Neural cell (in vitro differentiated cells): ENCODE data around the gene RAVER2. TPM values are rescaled to one million over a fixed set of nuclear protein-coding genes. Genes with fewer than 3 reads are reported as not detected.
"Not testable (repeated sequence)": the region's sequence is repeated elsewhere in the genome, so short reads cannot be mapped to it uniquely, and the experiment has no call there.

Source experiments
- H2AFZ ChIP-seq: fragments of 200-600, 300-800 bp; sonication (generic), shearing (Covaris generic); 2 replicates; pipeline ENCODE4 v1.6.0; 2014; ENCODE audit warnings: low read depth, mild to moderate bottlenecking, antibody characterized with exemption, low read length, moderate library complexity
- H3F3A ChIP-seq: fragments of 200-600 bp; shearing (Covaris generic); 2 replicates; pipeline ENCODE4 v1.6.1; 2016; ENCODE audit warnings: mild to moderate bottlenecking, moderate library complexity, mixed read lengths, antibody characterized with exemption, low read length; ENCODE audit not compliant: insufficient read depth, poor library complexity, severe bottlenecking
- H3K27ac ChIP-seq: fragments of 200-600, 300-800 bp; sonication (generic), shearing (Covaris generic); 2 replicates; pipeline ENCODE4 v1.5.1; 2014; ENCODE audit warnings: mild to moderate bottlenecking, low read length, moderate library complexity
- H3K27me3 ChIP-seq: fragments of 300-800, 200-600 bp; sonication (generic), shearing (Covaris generic); 2 replicates; pipeline ENCODE4 v1.6.0; 2014; ENCODE audit warnings: mild to moderate bottlenecking, low read depth, low read length, moderate library complexity; ENCODE audit not compliant: insufficient read depth
- H3K36me3 ChIP-seq: fragments of 300-800, 200-600 bp; sonication (generic), shearing (Covaris generic); 2 replicates; pipeline ENCODE4 v1.5.1; 2014; ENCODE audit warnings: mild to moderate bottlenecking, antibody characterized with exemption, low read length, moderate library complexity; ENCODE audit not compliant: insufficient read depth
- H3K4me2 ChIP-seq: fragments of 300-800, 200-600 bp; sonication (generic), shearing (Covaris generic); 2 replicates; pipeline ENCODE4 v1.6.0; 2014; ENCODE audit warnings: mild to moderate bottlenecking, low read length
- H3K4me3 ChIP-seq: fragments of 300-800, 200-600 bp; sonication (generic), shearing (Covaris generic); 2 replicates; pipeline ENCODE4 v1.5.1; 2014; ENCODE audit warnings: mild to moderate bottlenecking, low read length, moderate library complexity
- H3K79me2 ChIP-seq: fragments of 200-600 bp; shearing (Covaris generic); replicated peaks from 2 replicates; pipeline ENCODE4 v1.6.0; 2014; ENCODE audit warnings: mild to moderate bottlenecking, low read length, moderate library complexity; ENCODE audit not compliant: insufficient read depth
- H3K9ac ChIP-seq: fragments of 300-800, 200-600 bp; sonication (generic), shearing (Covaris generic); 2 replicates; pipeline ENCODE4 v1.6.1; 2016; ENCODE audit warnings: mild to moderate bottlenecking, low read length, mixed read lengths
- H3K9me2 ChIP-seq: fragments of 200-600 bp; shearing (Covaris generic); 2 replicates; pipeline ENCODE4 v1.6.1; 2016; ENCODE audit warnings: mild to moderate bottlenecking, low read length, mixed read lengths; ENCODE audit not compliant: insufficient read depth
- H3K9me3 ChIP-seq: fragments of 200-600, 300-800 bp; sonication (generic), shearing (Covaris generic); 2 replicates; pipeline ENCODE4 v1.6.1; 2016; ENCODE audit warnings: mild to moderate bottlenecking, mixed run types, low read length, moderate library complexity, mixed read lengths
- H4K20me1 ChIP-seq: fragments of 200-600 bp; shearing (Covaris generic); 2 replicates; pipeline ENCODE4 v1.6.1; 2016; ENCODE audit warnings: mild to moderate bottlenecking, mixed run types; ENCODE audit not compliant: insufficient read depth
- EP300 ChIP-seq: fragments of 450-650 bp; conservative IDR thresholded peaks from 2 replicates; pipeline ENCODE4 v1.6.1; 2014; ENCODE audit warnings: antibody characterized with exemption, mild to moderate bottlenecking, moderate library complexity; ENCODE audit not compliant: poor library complexity, severe bottlenecking
- EZH2 ChIP-seq: fragments of 200-600, 300-800 bp; shearing (Covaris generic), sonication (generic); IDR thresholded peaks from 2 replicates; pipeline ENCODE4 v1.6.1; 2014; ENCODE audit warnings: antibody characterized with exemption, low read length, borderline replicate concordance, mild to moderate bottlenecking; ENCODE audit not compliant: insufficient read depth, poor library complexity, severe bottlenecking
- MXI1 ChIP-seq: fragments of 450-650 bp; conservative IDR thresholded peaks from 2 replicates; pipeline ENCODE4 v1.6.1; 2014; ENCODE audit warnings: antibody characterized with exemption, mild to moderate bottlenecking; ENCODE audit not compliant: poor library complexity, severe bottlenecking
- RAD21 ChIP-seq: fragments of 450-650 bp; conservative IDR thresholded peaks from 2 replicates; pipeline ENCODE4 v1.6.1; 2014; ENCODE audit warnings: antibody characterized with exemption, mild to moderate bottlenecking, moderate library complexity
- SMC3 ChIP-seq: fragments of 450-650 bp; conservative IDR thresholded peaks from 2 replicates; pipeline ENCODE4 v1.6.1; 2014; ENCODE audit warnings: antibody characterized with exemption, mild to moderate bottlenecking, moderate library complexity; ENCODE audit not compliant: poor library complexity
- TAF1 ChIP-seq: IDR thresholded peaks from 2 replicates; pipeline ENCODE4 v1.6.1; 2012; ENCODE audit warnings: low read depth
- polyA plus RNA-seq: library from polyadenylated mRNA; depleted of rRNA; stranded (reverse); fragments of >200 nt; gene quantifications from 2 replicates; pipeline ENCODE4 v1.2.3, GENCODE V29; 2014
- TF ChIP-seq, protein P1 (sequence below): IDR thresholded peaks from 2 replicates; pipeline ENCODE4 v1.6.1; 2012; ENCODE audit warnings: borderline replicate concordance
- TF ChIP-seq, protein P2 (sequence below): fragments of 450-650 bp; IDR thresholded peaks from 2 replicates; pipeline ENCODE4 v1.5.1; 2014; ENCODE audit warnings: antibody characterized with exemption, mild to moderate bottlenecking, moderate library complexity; ENCODE audit not compliant: poor library complexity, severe bottlenecking

The RAVER2 gene
- polyA plus RNA-seq, 1 donor from 2014 or later = 8.1 TPM

DNA sequence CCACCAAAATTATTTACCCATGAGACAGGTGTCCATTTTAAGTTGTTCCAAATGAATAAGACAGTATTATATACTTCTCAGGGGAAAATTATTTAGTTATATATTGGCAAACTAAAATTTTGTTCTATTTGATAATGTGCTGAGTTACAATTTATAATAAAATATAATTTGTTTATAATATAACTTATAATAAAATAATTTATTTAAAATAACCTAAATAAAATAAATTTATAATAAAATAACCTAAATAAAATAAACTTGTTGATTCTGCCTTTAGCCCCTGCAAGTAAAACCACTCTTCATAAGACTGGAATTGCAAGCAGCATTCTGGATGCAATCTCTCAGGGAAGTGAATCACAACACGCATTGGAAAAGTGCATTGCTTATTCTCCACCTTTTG, 69.6 kb downstream of the RAVER2 start:
- no peaks in the 10 kb centered on the region for H3K9me2 ChIP-seq
- TF ChIP-seq EP300 (no peak), EZH2 (no peak), SMC3 (no peak), RAD21 (no peak), TAF1 (no peak), MXI1 (no peak)
- TF ChIP-seq, protein P1, sequence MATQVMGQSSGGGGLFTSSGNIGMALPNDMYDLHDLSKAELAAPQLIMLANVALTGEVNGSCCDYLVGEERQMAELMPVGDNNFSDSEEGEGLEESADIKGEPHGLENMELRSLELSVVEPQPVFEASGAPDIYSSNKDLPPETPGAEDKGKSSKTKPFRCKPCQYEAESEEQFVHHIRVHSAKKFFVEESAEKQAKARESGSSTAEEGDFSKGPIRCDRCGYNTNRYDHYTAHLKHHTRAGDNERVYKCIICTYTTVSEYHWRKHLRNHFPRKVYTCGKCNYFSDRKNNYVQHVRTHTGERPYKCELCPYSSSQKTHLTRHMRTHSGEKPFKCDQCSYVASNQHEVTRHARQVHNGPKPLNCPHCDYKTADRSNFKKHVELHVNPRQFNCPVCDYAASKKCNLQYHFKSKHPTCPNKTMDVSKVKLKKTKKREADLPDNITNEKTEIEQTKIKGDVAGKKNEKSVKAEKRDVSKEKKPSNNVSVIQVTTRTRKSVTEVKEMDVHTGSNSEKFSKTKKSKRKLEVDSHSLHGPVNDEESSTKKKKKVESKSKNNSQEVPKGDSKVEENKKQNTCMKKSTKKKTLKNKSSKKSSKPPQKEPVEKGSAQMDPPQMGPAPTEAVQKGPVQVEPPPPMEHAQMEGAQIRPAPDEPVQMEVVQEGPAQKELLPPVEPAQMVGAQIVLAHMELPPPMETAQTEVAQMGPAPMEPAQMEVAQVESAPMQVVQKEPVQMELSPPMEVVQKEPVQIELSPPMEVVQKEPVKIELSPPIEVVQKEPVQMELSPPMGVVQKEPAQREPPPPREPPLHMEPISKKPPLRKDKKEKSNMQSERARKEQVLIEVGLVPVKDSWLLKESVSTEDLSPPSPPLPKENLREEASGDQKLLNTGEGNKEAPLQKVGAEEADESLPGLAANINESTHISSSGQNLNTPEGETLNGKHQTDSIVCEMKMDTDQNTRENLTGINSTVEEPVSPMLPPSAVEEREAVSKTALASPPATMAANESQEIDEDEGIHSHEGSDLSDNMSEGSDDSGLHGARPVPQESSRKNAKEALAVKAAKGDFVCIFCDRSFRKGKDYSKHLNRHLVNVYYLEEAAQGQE = no peak
- TF ChIP-seq, protein P2, sequence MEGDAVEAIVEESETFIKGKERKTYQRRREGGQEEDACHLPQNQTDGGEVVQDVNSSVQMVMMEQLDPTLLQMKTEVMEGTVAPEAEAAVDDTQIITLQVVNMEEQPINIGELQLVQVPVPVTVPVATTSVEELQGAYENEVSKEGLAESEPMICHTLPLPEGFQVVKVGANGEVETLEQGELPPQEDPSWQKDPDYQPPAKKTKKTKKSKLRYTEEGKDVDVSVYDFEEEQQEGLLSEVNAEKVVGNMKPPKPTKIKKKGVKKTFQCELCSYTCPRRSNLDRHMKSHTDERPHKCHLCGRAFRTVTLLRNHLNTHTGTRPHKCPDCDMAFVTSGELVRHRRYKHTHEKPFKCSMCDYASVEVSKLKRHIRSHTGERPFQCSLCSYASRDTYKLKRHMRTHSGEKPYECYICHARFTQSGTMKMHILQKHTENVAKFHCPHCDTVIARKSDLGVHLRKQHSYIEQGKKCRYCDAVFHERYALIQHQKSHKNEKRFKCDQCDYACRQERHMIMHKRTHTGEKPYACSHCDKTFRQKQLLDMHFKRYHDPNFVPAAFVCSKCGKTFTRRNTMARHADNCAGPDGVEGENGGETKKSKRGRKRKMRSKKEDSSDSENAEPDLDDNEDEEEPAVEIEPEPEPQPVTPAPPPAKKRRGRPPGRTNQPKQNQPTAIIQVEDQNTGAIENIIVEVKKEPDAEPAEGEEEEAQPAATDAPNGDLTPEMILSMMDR = no peak
- no peaks in the 10 kb centered on the region for H3F3A ChIP-seq
- no peak overlapping the region for H3K27ac ChIP-seq
- H3K27me3 ChIP-seq = no peaks in the 10 kb centered on the region
- no peak overlapping the region for H3K9ac ChIP-seq
- no peak overlapping the region for H2AFZ ChIP-seq
- H3K4me2 ChIP-seq = no peak overlapping the region
- H3K79me2 ChIP-seq = no peaks in the 10 kb centered on the region
- no peaks in the 10 kb centered on the region for H3K9me3 ChIP-seq
- no peaks in the 10 kb centered on the region for H4K20me1 ChIP-seq
- H3K4me3 ChIP-seq = no peak overlapping the region
- H3K36me3 ChIP-seq = no peaks in the 10 kb centered on the region

DNA sequence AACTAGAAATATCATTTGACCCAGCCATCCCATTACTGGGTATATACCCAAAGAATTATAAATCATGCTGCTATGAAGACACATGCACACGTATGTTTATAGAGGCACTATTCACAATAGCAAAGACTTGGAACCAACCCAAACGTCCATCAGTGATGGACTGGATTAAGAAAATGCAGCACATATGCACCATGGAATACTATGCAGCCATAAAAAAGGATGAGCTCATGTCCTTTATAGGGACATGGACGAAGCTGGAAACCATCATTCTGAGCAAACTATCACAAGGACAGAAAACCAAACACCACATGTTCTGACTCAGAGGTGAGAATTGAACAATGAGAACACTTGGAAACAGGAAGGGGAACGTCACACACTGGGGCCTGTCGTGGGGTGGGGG, 72.5 kb downstream of the RAVER2 start:
- not testable (repeated sequence) for H3K36me3 ChIP-seq, H2AFZ ChIP-seq, H3K79me2 ChIP-seq, H4K20me1 ChIP-seq, H3K27me3 ChIP-seq, H3K4me2 ChIP-seq, H3K27ac ChIP-seq, H3K4me3 ChIP-seq, H3K9ac ChIP-seq, H3K9me3 ChIP-seq, H3K9me2 ChIP-seq, H3F3A ChIP-seq

DNA sequence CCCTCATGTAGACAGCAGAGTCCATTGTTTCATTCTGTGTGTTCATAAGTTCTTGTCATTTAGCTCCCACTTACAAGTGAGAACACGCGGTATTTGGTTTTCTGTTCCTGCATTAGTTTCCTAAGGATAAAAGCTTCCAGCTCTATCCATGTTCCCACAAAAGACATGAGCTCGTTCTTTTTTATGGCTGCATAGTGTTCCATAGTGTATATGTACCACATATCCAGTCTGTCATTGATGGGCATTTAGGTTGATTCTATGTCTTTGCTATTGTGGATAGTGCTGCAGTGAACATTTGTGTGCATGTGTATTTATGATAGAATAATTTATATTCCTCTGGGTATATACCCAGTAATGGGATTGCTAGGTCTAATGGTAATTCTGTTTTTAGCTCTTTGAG, 75.7 kb downstream of the RAVER2 start:
- H3K9me2 ChIP-seq, H3K4me2 ChIP-seq, H3K27ac ChIP-seq, H3K27me3 ChIP-seq, H2AFZ ChIP-seq, H3K79me2 ChIP-seq, H3K9me3 ChIP-seq, H4K20me1 ChIP-seq, H3F3A ChIP-seq, H3K36me3 ChIP-seq, H3K4me3 ChIP-seq, H3K9ac ChIP-seq: not testable (repeated sequence)
